GM19099 (cell line): ENCODE results near the gene NDUFS2.

Experiments used
- POLR2A ChIP-seq: IDR thresholded peaks from 3 replicates; pipeline ENCODE4 v1.6.1; 2011; ENCODE audit warnings: low read depth; ENCODE audit not compliant: insufficient read length; ENCODE audit errors: extremely low read depth

NDUFS2 gene

DNA sequence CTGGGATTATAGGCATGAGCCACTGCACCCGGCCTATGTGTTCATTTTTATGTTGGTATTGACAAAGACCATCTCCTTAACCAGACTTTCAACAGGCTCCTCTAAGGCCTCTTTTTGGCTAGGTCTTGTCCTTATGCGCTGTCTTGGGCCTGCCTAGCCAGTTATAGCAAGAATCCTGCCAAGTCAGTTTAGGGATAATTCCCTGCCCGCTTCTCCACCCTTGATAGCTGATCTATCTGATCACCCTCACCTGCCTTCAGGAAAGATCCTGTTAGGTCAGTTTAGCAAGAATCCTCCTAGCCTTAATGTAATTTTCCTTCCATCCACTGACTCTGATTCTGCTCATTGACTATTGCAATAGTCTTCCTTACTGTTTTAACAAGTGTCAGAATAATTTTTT is 22.5 kb upstream of the NDUFS2 start:
- TF ChIP-seq POLR2A = no peak

DNA sequence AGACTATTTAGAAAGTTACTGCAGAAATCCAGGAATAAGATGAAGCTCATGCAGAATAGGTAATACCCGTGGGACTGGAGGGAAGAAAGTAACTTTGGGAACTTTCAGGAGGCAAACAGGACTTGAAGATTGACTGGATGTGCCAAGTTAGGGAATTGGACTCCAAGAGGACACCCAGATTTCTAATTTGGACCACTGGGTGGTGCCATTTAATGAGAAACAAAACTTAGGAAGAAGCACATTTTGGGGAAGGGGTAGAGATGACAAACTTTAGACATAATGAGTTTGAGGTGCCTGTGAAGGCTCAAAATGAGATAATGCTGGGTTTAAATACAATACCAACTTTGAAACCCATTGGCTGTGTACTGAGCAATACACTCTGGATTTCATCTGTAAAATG is 21.5 kb upstream of the NDUFS2 start:
- TF ChIP-seq POLR2A = no peak

DNA sequence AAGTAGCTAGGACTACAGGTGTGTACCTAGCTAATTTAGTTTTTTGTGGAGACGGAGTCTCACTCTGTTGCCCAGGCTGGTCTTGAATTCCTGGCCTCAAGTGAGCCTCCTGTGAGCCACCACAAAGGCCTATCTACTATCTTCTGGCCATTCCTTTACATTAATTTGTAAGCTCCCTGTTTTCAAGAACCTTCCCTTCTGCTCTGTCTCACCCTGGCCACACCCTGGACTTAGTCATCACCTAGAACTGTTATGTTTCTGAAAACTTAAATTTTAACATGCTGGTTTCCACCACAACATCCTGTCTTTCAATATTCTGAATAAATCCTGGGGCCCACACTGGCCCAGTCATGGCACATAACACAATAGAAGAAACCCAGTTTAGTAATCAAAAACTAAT is 20.0 kb upstream of the NDUFS2 start:
- peak; percentile 13 for TF ChIP-seq POLR2A

DNA sequence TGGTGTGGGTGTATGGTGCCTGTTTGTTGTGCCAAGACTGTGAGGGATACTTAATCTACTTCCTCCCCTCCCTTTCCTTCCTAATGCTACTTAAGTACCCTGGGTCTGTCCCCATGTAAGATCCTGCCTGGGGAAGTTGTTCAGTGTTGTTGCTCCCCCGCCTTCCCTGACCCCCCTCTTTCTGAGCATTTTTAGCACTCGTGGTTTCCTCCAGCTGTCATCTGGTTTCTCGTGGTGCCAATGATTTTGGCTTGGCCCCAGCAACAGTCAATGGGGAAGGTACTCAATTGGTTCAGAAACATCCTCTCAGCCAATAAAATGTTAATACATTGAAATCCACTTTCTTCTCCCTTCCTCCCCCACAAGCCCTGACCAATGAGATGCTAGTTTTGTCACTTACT is 16.9 kb upstream of the NDUFS2 start:
- peak; percentile 14 for TF ChIP-seq POLR2A

DNA sequence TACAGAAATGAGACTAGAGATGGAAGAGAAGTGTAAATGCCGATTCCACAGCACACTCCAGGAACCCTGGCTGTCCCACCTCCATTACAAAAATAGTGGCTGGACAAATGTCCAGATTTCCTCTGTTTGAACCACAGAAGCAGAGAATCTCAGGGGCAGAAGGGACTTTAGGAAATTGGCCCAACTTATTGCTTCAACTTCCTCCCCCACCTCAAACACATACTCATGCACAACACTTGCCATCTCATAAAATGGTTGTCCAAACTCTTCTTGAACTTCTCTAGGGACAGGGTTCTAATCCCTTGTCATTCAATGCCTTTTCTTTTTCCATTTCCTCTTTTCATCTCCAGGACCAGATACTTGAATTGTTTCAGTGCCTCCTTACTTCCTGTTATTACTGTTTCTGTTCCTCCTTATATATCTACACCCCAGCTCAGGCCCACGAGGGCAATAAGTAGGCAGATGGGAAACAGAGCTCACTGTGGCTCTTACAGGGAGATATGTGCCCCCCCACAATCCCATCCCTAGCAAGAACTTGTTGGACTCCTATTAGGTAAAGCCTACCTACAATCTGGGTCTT is 16.3 kb upstream of the NDUFS2 start:
- TF ChIP-seq POLR2A = no peak

DNA sequence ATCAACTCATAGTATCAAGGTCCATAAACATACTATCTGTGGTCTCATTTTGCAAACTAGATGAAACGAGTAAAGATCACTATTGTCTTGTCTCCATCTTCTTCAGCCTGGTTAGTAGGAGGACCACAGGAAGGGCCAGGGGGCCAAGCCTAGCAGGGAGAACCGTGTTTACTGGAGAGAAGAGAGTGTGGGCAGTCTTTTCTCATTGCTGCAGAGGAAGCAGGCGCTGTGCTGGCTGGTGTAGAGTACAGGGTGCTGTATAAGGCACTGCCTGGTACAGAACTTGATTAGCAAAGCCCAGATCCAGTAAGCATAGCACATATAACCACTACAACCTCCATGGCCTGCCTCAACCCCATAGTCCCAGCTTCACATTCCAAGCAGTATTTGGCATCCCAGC is 14.9 kb upstream of the NDUFS2 start:
- no peak for TF ChIP-seq POLR2A

DNA sequence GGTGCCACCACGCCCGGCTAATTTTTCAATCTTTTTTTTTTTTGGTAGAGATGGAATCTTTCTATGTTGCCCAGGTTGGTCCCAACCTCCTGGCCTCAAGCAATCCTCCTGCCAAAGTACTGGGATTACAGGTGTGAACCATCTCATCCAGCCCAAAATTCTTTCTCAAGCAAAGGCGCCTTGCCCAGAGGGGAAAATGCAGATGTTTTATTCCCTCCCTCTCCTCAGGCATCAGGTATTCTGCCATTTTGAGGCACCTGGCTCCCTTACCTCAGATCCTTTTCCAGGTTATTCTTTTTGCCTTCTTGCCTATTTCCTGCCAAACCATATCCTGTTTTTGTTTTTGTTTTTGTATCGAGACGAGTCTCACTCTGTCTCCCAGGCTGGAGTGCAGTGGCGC is 13.8 kb upstream of the NDUFS2 start:
- TF ChIP-seq POLR2A = no peak

DNA sequence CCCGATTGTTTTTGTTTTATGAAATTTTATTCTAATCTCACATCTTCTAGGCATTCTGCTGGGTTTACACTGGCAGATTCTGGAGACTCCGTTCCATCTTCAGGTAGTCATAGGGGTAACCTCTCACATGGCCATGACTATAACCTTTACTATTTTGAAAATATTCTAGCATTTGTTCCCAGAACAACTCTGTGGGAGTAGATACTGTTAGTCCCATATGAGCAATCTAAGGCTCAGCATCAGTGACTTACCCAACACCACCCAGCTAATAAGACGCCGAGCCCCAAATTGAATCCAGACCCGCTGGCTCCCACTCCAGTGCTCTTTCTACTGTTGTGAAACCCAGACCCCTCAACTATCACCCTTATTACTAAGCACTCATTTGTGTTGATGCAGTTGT is 13.1 kb upstream of the NDUFS2 start:
- TF ChIP-seq POLR2A = no peak

DNA sequence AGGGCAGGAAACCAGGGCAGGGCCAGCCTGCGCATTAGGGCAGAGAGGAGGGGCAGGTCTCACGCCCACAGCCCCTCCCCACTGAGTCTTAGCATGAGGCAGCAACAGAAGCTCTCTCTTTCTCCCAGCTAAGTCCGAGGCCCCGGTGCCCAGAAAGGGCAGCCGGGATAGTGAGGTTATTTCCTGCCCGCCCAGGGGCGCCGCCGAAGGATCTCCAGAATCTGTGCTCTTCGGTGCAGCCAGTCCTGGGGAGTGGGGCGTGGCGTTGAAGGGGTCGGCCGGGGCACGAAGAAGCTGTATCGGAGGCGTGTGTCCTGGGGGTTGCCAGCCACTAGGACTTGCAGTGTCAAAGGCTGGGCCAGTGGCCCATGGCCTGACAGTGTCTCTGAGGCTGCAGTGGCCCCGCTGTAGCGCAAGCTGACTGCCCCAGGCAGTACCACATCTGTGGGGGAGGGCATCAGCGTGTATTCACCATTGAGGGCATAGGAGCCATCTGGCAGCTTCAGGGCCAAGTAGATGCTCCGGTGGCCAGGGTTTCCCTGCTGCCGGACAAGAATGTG is 11.1 kb upstream of the NDUFS2 start:
- no peak for TF ChIP-seq POLR2A

DNA sequence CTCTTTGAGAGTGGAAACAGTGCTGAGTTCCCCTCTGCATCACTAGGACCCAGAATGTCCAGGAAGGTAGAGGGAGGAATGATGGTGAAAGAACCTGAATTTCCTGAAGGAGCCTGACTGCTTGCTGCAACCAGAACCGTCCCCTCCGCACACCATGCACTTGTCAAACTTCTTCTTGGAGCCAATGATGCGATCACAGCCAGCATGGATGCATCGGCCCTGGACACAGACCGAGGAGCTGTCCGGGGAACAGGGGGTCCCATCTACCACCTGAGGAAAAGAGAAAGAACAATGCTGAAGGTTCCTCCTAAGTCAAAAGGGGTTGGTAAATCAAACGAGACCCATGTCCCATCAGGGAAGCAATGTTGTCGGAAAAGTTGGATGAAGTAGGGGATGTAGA is 10.2 kb upstream of the NDUFS2 start:
- no peak for TF ChIP-seq POLR2A

DNA sequence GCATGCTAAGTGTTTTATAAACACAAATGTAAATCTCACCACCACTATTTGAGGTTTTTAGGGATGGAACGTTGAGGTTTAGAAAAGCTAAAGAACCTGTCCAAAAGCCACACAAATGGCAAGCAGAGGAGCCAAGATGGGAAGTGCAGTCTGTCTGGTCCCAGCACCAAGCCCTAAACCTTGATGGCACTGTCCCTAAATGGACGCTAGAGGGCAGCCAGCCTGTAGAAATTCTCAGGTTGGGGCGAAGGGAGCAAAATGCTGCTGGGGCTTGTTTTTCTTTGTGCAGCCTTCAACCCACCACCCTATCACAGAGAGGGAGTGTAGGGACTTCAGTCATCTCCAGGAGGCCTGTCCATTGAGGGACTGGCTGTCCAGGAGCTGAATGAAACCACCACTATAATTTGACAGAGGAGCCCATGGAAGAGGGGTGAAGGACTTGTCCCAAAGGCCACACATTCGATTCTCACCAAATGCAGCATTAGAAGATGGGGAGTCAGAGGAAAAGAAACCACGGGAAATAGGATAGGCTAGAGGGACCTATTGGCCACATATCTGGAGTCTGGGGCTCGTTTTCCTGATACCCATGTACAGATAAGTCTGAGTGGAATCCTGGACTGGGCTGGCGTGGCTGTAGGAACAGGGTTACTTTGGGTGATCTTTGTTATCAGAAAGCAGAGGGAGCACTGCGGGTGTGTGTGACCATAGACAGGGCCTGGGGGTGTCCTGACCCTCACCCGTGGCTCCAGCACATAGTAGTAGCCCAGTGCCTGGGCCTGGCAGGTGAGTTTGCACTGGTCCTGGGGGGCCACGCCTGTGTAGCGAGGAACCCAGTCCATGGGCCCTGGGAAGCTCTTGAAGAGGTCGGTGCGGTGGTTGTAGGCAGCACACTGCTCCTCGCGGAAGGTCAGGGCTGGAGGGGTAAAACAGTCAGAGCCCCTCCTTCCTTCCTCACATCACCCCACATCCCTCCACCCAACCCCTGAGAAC is 9.4 kb upstream of the NDUFS2 start:
- no peak for TF ChIP-seq POLR2A

DNA sequence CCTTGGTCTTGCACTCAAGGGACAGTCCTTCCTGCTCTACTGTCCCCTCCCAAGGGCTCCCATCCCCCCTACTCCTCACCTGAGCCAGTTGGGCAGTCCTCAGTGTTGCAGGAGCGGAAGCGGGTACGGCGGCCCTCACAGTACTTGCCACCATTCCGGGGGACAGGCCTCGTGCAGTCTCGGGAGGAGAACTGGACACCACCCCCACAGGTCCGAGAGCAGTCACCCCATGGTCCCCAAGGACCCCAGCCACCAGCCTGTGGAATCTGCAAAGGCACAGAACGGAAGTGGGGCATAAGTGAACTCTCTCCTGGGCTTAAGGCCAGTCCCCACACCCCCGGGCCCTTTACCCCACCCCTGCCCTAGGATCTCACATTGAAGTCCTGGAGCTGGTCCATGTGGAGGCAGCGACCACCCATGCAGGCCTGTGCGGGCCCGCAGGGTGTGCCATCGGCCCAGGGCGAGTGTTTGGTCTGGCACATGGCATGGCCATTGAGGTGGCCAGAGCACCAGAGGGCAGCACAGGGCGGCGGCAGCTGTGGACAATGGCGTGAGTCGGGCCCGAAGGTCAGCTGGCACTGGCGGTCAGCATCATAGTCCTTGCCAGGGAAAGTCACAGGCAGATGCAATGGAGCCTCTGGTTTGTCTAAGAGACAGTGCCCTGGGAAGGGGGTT is 8.5 kb upstream of the NDUFS2 start:
- no peak for TF ChIP-seq POLR2A

DNA sequence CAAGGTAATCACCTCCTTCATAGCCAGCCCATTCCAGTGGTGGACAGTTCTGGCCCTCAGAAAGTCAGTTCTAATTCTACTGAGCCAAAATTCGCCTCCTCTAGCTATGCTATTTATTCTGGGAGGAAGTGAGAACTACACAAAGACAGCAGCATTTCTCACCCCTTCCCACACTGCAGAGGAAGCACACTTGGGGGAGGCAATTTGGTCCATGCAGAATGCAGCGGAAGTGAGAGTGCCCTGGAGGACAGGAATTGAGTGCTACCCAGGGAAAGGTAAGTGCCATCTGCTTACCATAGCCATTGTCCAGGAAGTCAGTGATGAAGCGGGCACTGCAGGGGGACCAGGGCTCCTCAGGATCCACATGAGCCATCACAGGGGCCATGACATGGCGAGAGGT is 7.0 kb upstream of the NDUFS2 start:
- TF ChIP-seq POLR2A = no peak

DNA sequence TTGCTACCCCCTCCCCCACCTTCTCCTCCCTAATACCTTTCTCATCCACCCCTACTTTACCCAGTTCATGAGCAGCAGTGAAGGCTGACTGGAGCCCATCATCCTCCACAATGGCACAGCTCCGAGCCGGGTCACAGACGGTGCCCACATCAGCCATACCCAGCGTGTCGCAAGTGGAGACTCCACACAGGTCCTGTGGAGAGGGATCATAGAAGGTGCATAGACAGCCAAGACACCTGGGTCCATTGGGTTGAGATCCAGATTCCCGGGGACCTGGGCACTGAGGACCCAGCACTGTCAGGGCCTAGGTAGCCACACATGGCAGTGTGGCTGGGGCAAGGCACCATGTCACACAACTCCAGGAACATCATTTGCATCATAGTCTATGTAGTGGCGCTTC is 6.1 kb upstream of the NDUFS2 start:
- TF ChIP-seq POLR2A = no peak
